Adrenal gland (tissue), 12 donors: Measurements from ENCODE around the gene LRRC8D. TPM values are rescaled to one million over a fixed set of nuclear protein-coding genes. Genes with fewer than 3 reads are reported as not detected.

Experiments used
- DNase-seq, 7 donors: peaks; one replicate each; pipeline ENCODE4 v3.0.0-alpha.2; 2019 to 2020
- H3K27ac ChIP-seq, 5 donors: fragments of 200-600 bp; sonication (generic) in 4 of 5; 1 replicate in 3 of 5; 2 replicates in 2 of 5; pipeline versions ENCODE4 v1.5.1 to v1.8.0; 2016 to 2020; ENCODE audit warnings: mild to moderate bottlenecking in 1 of 5
- H3K27me3 ChIP-seq: fragments of 200-600 bp; 2 replicates; pipeline ENCODE4 v1.8.0; 2021
- H3K36me3 ChIP-seq, 2 donors: fragments of 200-600 bp; replicated peaks in 1 of 2; 1 replicate in 1 of 2; 2 replicates in 1 of 2; pipeline versions ENCODE4 v1.5.1 to v1.8.0; 2018 to 2022
- H3K4me1 ChIP-seq, 2 donors: fragments of 200-600 bp; replicated peaks in 1 of 2; 1 replicate in 1 of 2; 2 replicates in 1 of 2; pipeline versions ENCODE4 v1.5.1 to v1.8.0; 2018 to 2021
- H3K4me3 ChIP-seq, 4 donors: fragments of 200-600 bp; sonication (generic) in 3 of 4; one replicate each; pipeline ENCODE4 v1.5.1; 2016 to 2018
- H3K9me3 ChIP-seq, 3 donors: fragments of 200-600 bp; sonication (generic) in 1 of 3; replicated peaks in 1 of 3; 1 replicate in 2 of 3; 2 replicates in 1 of 3; pipeline versions ENCODE4 v1.5.1 to v1.8.0; 2016 to 2021
- POLR2A ChIP-seq, 2 donors: fragments of 450-650 bp; IDR thresholded peaks; one replicate each; pipeline ENCODE4 v1.6.1; 2017; ENCODE audit warnings: antibody characterized with exemption in 2 of 2, mild to moderate bottlenecking in 2 of 2, moderate library complexity in 1 of 2
- intact Hi-C, 2 donors: fragments of 100-400 bp; cut with DNase I; formaldehyde crosslinking; loops; one replicate each; pipeline versions ENCODE4 v1.14.1 to v1.15.0; 2022 to 2023
- polyA plus RNA-seq, 3 donors: library from polyadenylated mRNA; stranded (reverse); fragments of 200-250 nt in 2 of 3; fragments of 350-450 nt in 1 of 3; fragmentation: Illumina TruSeq in 1 of 3; extraction: RNeasy Lipid Tissue Mini Kit (QIAGEN cat#74804) in 1 of 3; gene quantifications; one replicate each; pipeline ENCODE4 v1.2.3, GENCODE V29; 2013 to 2014
- total RNA-seq, 9 donors: library from RNA; depleted of rRNA in 4 of 9; stranded (reverse); fragments of >200 nt in 4 of 9; fragments of 120-200 nt in 1 of 9; fragmentation: NEBNext Ultra II Directional in 1 of 9; extraction: Animal tissue kit (Norgen Biotek cat#: 25700) in 1 of 9; gene quantifications; one replicate each; pipeline versions ENCODE4 v1.1.0 to v1.2.4, GENCODE V29; 2013 to 2023
- TF ChIP-seq, protein P1 (sequence below), 6 experiments: fragments of 450-650 bp in 4 of 6; fragments of 200-600 bp in 2 of 6; sonication (generic) in 1 of 6; IDR thresholded peaks; 1 replicate in 5 of 6; 2 replicates in 1 of 6; pipeline versions ENCODE4 v1.5.1 to v1.8.0; 2016 to 2021; ENCODE audit warnings: antibody characterized with exemption in 6 of 6, mild to moderate bottlenecking in 2 of 6, moderate library complexity in 1 of 6
- donor health status: healthy with polysubstance abuse.
- donor health status: Bipolar disorder and iron deficiency.
- donor health status: DM: yes; HTN: yes; CAD: no.
- donor health status: DM: no; HTN: no; CAD: no.
- donor health status: DM: no; HTN: no; CAD: no.
- donor health status: DM: yes; HTN: yes; CAD: no.

Gene LRRC8D
- total and polyA plus RNA-seq, 12 donors, result 13.9 to 79.8 (median 57.2) TPM

DNA sequence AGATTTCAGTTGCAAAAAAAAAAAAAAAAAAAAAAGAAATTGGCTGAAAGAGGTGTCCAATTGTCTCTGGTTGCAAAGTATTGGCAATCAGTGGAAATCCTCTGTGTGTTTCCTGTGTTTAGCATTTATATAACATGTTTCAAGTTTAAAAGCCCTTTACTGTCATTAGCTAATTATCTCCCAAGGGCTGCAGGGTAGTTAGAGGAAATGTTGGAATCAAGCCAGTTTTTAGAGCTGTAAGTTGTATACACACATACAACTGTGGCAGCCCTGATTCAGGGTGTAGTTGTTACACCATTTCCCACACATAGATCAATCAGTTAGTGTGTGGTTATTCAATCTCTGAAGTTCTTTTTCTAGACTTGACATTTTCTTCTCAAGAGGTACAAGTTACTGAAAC, 165.2 kb downstream of the LRRC8D start:
- no peak overlapping the region for H3K4me3 ChIP-seq
- no peak overlapping the region for H3K27ac ChIP-seq
- no peak for DNase-seq
- intact Hi-C loops, result loop anchor here (5.0 kb wide), 2 partner anchors 179 to 184 kb away; no protein-coding TSS in a partner anchor
- H3K36me3 ChIP-seq, result no peaks in the 10 kb centered on the region
- peaks cover 9 to 16% of the 10 kb centered on the region in 2 donors for H3K4me1 ChIP-seq
- TF ChIP-seq POLR2A (IDR thresholded peaks at IDR 0.05), result no peak
- TF ChIP-seq, protein P1, sequence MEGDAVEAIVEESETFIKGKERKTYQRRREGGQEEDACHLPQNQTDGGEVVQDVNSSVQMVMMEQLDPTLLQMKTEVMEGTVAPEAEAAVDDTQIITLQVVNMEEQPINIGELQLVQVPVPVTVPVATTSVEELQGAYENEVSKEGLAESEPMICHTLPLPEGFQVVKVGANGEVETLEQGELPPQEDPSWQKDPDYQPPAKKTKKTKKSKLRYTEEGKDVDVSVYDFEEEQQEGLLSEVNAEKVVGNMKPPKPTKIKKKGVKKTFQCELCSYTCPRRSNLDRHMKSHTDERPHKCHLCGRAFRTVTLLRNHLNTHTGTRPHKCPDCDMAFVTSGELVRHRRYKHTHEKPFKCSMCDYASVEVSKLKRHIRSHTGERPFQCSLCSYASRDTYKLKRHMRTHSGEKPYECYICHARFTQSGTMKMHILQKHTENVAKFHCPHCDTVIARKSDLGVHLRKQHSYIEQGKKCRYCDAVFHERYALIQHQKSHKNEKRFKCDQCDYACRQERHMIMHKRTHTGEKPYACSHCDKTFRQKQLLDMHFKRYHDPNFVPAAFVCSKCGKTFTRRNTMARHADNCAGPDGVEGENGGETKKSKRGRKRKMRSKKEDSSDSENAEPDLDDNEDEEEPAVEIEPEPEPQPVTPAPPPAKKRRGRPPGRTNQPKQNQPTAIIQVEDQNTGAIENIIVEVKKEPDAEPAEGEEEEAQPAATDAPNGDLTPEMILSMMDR (IDR thresholded peaks at IDR 0.05), result no peak
- no peaks in the 10 kb centered on the region for H3K27me3 ChIP-seq
- H3K9me3 ChIP-seq, result no peaks in the 10 kb centered on the region

Other genes starting within 250 kb of the LRRC8D start
- gene LRRC8C, start 187.9 kb upstream of the LRRC8D start, total RNA-seq, result 10 to 100 TPM in 6 of 9 donors, 1 to 10 TPM in 3; 6.5 to 33.6 (median 12.1) TPM
- gene LRRC8C, start 187.9 kb upstream of the LRRC8D start, polyA plus RNA-seq, result 10 to 100 TPM in 1 of 3 donors, 1 to 10 TPM in 2; 6.7 to 11.9 (median 9.5) TPM
- gene ZNF326, start 174.1 kb downstream of the LRRC8D start, total RNA-seq, result 10 to 100 TPM in 7 of 9 donors, 1 to 10 TPM in 2; 4.1 to 19.1 (median 14.7) TPM
- 10 to 100 TPM; 10.6 to 28.3 (median 18.3) TPM for gene ZNF326, start 174.1 kb downstream of the LRRC8D start, polyA plus RNA-seq